Measurements from ENCODE around the gene CCDC171. TPM values are rescaled to one million over a fixed set of nuclear protein-coding genes. Genes with fewer than 3 reads are reported as not detected.

Gene CCDC171
- total and polyA plus RNA-seq, 10 of the 15 experiments (the other 5 are each of a cell fraction or from before 2014, with no cell fraction given): 1.00 to 7.2 (median 2.8) TPM

DNA sequence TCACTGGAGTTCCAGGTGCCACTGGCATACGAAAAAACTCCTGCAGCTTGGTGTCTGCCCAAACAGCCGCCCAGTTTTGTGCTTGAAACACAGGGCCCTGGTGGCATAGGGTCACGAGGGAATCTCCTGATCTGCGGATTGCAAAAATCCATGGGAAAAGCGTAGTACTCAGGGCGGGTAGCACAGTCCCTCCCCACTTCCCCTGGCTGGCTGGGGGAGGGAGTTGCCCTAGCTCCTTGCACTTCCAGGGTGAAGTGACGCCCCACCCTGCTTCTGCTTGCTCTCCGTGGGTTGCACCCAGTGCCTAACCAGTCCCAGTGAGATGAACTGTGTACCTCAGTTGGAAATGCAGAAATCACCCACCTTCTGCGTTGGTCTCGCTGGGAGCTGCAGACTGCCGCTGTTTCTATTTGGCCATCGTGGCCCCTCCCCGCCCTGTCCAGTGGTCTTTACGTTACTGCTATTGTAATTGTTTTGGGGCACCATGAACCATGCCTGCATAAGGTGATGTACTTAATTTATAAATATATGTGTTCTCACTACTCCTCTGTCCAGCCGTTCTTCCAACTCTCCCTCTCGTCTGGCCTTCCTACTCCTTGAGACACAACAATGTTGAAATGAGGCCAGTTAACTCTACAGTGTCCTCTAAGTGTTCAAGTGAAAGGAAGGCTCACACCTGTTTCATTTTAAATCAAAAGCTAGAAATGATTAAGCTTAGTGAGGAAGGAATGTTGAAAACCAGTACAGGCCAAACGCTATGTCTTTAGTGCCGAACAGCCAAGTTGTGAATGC, 65.9 kb downstream of the CCDC171 start:
- WGBS (ENCODE audit: insufficient coverage, insufficient replicate concordance, low lambda C conversion rate, missing lambda C conversion rate): 88% methylated on average over 18 of the region's 18 CpGs
- Histone ChIP-seq H3K27ac (ENCODE audit: control insufficient read depth, insufficient read depth) (no peak overlapping the region), H3K79me2 (ENCODE audit: control insufficient read depth, insufficient read depth, low read length) (no peaks in the 10 kb centered on the region), H3K4me1 (ENCODE audit: control insufficient read depth, insufficient read depth, low read length) (no peaks in the 10 kb centered on the region), H3K9ac (ENCODE audit: control insufficient read depth, insufficient read depth, low read length) (no peak overlapping the region), H3K27me3 (replicated peaks in 1 of 2; ENCODE audit: control insufficient read depth in 2 of 2, insufficient read depth in 2 of 2, low read length in 1 of 2) (no peaks in the 10 kb centered on the region), H2AFZ (ENCODE audit: control insufficient read depth, low read depth, low read length) (no peak overlapping the region), H3K4me3 (no peak overlapping the region), H3K4me2 (ENCODE audit: control insufficient read depth, insufficient read depth) (no peak overlapping the region), H3K36me3 (ENCODE audit: control insufficient read depth in 2 of 2, insufficient read depth in 2 of 2, low read length in 1 of 2) (no peaks in the 10 kb centered on the region), H3K9me3 (replicated peaks; ENCODE audit: control insufficient read depth, insufficient read depth, low read length) (no peaks in the 10 kb centered on the region; the same call in 2 of the 3 replicates), H4K20me1 (ENCODE audit: control insufficient read depth, insufficient read depth) (no peaks in the 10 kb centered on the region)
- RAD21 ChIA-PET (ENCODE audit: unreplicated experiment): interaction anchor here (0.8 kb wide), 1 partner anchor 12 kb away, joined by 4 read pairs; no protein-coding TSS in a partner anchor
- TF ChIP-seq NRF1 (conservative IDR thresholded peaks at IDR 0.05; ENCODE audit: low read depth, low read length) (no peak), BRCA1 (IDR thresholded peaks at IDR 0.05; ENCODE audit: low read depth, low read length) (no peak), ZNF24 (IDR thresholded peaks at IDR 0.05) (no peak), RELA (IDR thresholded peaks at IDR 0.05; ENCODE audit: borderline replicate concordance, partially characterized antibody) (no peak), BHLHE40 (IDR thresholded peaks at IDR 0.05; ENCODE audit: borderline replicate concordance in 1 of 2, low read depth in 2 of 2, low read length in 1 of 2) (no peak), ZNF274 (IDR thresholded peaks at IDR 0.05; ENCODE audit: insufficient read depth, insufficient read length) (no peak), ESRRA (IDR thresholded peaks at IDR 0.05; ENCODE audit: low read length) (no peak), NR2C1 (IDR thresholded peaks at IDR 0.05) (no peak), EZH2 (IDR thresholded peaks at IDR 0.05; ENCODE audit: borderline replicate concordance, control insufficient read depth, low read depth, low read length) (no peak), JUNB (IDR thresholded peaks at IDR 0.05) (no peak), HCFC1 (IDR thresholded peaks at IDR 0.05; ENCODE audit: low read length) (no peak), ASH2L (IDR thresholded peaks at IDR 0.05; ENCODE audit: borderline replicate concordance, low read depth) (no peak), POLR2AphosphoS5 (IDR thresholded peaks at IDR 0.05; ENCODE audit: low read length) (no peak)
- FAIRE-seq (no peak), ATAC-seq (no peak), DNase-seq (ENCODE audit: low read depth, low spot score) (no peak)
- CTCF ChIA-PET: interaction anchor here (1.3 to 1.4 kb wide), 2 partner anchors 12 to 66 kb away, joined by 5 to 10 read pairs; partner anchors contain the start of gene CCDC171
- in situ Hi-C loops (cut with MboI) (loop anchor here (10.0 kb wide), 1 partner anchor 404 kb away; no protein-coding TSS in a partner anchor), intact Hi-C loops (cut with micrococcal nuclease; ENCODE audit: unreplicated experiment) (no loop called here)
- no TSS peak for BruUV-seq (replicated peaks)
- SMC1A ChIA-PET (ENCODE audit: uncharacterized antibody, unreplicated experiment): no interaction called here
- POLR2A ChIA-PET: no interaction called here

Data from GM12878 (cell line).